HCT116 (cell line): Measurements from ENCODE around the gene EYA3.

Experiments used
- EZH2 ChIP-seq: fragments of 200-600 bp; sonication (generic); IDR thresholded peaks from 2 replicates; pipeline ENCODE4 v1.6.1; 2017; ENCODE audit warnings: antibody characterized with exemption, mixed run types
- EZH2phosphoT487 ChIP-seq: fragments of 200-600 bp; IDR thresholded peaks from 2 replicates; pipeline ENCODE4 v1.6.1; 2018; ENCODE audit warnings: antibody characterized with exemption, borderline replicate concordance
- POLR2A ChIP-seq: IDR thresholded peaks from 2 replicates; pipeline ENCODE4 v1.7.0; 2011; ENCODE audit warnings: borderline replicate concordance; ENCODE audit not compliant: insufficient read depth, insufficient read length; ENCODE audit errors: extremely low read depth
- SIN3A ChIP-seq: IDR thresholded peaks from 2 replicates; pipeline ENCODE4 v1.6.1; 2012; ENCODE audit warnings: low read depth
- SP1 ChIP-seq: IDR thresholded peaks from 2 replicates; pipeline ENCODE4 v1.6.1; 2012; ENCODE audit warnings: low read depth
- SRF ChIP-seq: IDR thresholded peaks from 2 replicates; pipeline ENCODE4 v1.6.1; 2012; ENCODE audit warnings: low read depth
- TF ChIP-seq, protein P1 (sequence below): IDR thresholded peaks from 2 replicates; pipeline ENCODE4 v1.6.1; 2011; ENCODE audit warnings: mild to moderate bottlenecking, low read length, moderate library complexity; ENCODE audit not compliant: insufficient replicate concordance; ENCODE audit errors: extremely low read depth
- TF ChIP-seq, protein P2 (sequence below), 3 experiments: fragments of 200-600 bp in 1 of 3; sonication (generic) in 1 of 3; IDR thresholded peaks in 2 of 3; conservative IDR thresholded peaks in 1 of 3; 2 replicates each; pipeline ENCODE4 v1.5.1; 2012 to 2017; ENCODE audit warnings: low read depth in 2 of 3, low read length in 2 of 3, antibody characterized with exemption in 1 of 3, borderline replicate concordance in 1 of 3, control low read depth in 1 of 3, mild to moderate bottlenecking in 1 of 3, mixed read lengths in 1 of 3, mixed run types in 1 of 3, moderate library complexity in 1 of 3; ENCODE audit not compliant: insufficient read depth in 1 of 3

DNA sequence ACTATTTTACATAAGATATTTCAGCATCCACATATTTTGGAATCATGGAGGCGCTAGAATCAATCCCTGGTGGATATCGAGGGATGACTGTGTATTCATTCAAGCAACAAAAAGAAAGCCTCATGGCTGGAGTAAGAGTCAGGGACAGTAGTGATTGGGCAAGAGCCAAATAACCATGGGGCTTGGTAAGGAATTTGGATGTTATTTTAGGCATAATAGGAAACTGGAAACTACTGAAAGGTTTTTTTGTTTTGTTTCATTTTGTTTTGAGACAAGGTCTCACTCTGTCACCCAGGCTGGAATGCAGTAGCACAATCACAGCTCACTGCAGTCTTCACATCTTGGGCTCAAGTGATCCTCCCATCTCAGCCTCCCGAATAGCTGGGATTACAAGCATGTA lies 33.8 kb upstream of the EYA3 start:
- TF ChIP-seq POLR2A (no peak), SP1 (no peak), EZH2 (no peak), SIN3A (no peak), EZH2phosphoT487 (no peak), SRF (no peak)
- TF ChIP-seq, protein P1, sequence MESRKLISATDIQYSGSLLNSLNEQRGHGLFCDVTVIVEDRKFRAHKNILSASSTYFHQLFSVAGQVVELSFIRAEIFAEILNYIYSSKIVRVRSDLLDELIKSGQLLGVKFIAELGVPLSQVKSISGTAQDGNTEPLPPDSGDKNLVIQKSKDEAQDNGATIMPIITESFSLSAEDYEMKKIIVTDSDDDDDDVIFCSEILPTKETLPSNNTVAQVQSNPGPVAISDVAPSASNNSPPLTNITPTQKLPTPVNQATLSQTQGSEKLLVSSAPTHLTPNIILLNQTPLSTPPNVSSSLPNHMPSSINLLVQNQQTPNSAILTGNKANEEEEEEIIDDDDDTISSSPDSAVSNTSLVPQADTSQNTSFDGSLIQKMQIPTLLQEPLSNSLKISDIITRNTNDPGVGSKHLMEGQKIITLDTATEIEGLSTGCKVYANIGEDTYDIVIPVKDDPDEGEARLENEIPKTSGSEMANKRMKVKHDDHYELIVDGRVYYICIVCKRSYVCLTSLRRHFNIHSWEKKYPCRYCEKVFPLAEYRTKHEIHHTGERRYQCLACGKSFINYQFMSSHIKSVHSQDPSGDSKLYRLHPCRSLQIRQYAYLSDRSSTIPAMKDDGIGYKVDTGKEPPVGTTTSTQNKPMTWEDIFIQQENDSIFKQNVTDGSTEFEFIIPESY = no peak
- TF ChIP-seq, protein P2, sequence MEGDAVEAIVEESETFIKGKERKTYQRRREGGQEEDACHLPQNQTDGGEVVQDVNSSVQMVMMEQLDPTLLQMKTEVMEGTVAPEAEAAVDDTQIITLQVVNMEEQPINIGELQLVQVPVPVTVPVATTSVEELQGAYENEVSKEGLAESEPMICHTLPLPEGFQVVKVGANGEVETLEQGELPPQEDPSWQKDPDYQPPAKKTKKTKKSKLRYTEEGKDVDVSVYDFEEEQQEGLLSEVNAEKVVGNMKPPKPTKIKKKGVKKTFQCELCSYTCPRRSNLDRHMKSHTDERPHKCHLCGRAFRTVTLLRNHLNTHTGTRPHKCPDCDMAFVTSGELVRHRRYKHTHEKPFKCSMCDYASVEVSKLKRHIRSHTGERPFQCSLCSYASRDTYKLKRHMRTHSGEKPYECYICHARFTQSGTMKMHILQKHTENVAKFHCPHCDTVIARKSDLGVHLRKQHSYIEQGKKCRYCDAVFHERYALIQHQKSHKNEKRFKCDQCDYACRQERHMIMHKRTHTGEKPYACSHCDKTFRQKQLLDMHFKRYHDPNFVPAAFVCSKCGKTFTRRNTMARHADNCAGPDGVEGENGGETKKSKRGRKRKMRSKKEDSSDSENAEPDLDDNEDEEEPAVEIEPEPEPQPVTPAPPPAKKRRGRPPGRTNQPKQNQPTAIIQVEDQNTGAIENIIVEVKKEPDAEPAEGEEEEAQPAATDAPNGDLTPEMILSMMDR (IDR thresholded peaks at IDR 0.05 in 2 of 3, conservative IDR thresholded peaks at IDR 0.05 in 1 of 3; ENCODE audit: borderline replicate concordance in 1 of 3, insufficient read depth in 1 of 3, low read depth in 2 of 3, low read length in 2 of 3) = no peak
